ENCODE data around the gene BMPR1A. TPM values are rescaled to one million over a fixed set of nuclear protein-coding genes. Genes with fewer than 3 reads are reported as not detected.

The BMPR1A gene
- total and polyA plus RNA-seq, 7 experiments from 2014 or later: 2.1 to 11.3 (median 5.6) TPM

- ATAC-seq: peak; percentile 32
- Histone ChIP-seq H3K4me1 (ENCODE audit: control insufficient read depth in 2 of 2, insufficient read depth in 2 of 2, low read length in 2 of 2) (no peaks in the 10 kb centered on the region), H3K27me3 (ENCODE audit: control insufficient read depth in 2 of 2, insufficient read depth in 2 of 2, low read length in 2 of 2) (no peaks in the 10 kb centered on the region), H3K27ac (ENCODE audit: low read depth, low read length) (no peak overlapping the region), H3K9me3 (ENCODE audit: control insufficient read depth in 2 of 3, low read length in 3 of 3) (no peaks in the 10 kb centered on the region), H3K36me3 (ENCODE audit: control insufficient read depth in 2 of 3, insufficient read depth in 3 of 3, low read length in 3 of 3) (no peaks in the 10 kb centered on the region), H3K4me3 (ENCODE audit: low read length) (no peak overlapping the region)
- intact Hi-C loops (cut with micrococcal nuclease): no loop called here
- H3K9me3 Mint-ChIP-seq: no peaks in the 10 kb centered on the region
- POLR2A ChIA-PET: no interaction called here
- H3K4me3 Mint-ChIP-seq: no peak overlapping the region
- H3K27me3 Mint-ChIP-seq: no peaks in the 10 kb centered on the region
- H3K27ac Mint-ChIP-seq: no peak overlapping the region
- DNase-seq: no peak
- peaks cover 0 to 7% (median 0%) of the 10 kb centered on the region in 5 donors for H3K36me3 Mint-ChIP-seq
- CTCF ChIA-PET: no interaction called here
- peaks cover 0 to 7% (median 0%) of the 10 kb centered on the region in 7 donors for H3K4me1 Mint-ChIP-seq
Measured at GRCh38 chr10:86876748-86877147, 120.3 kb downstream of the BMPR1A start.

- Histone ChIP-seq H3K4me3 (ENCODE audit: low read length) (no peak overlapping the region), H3K27me3 (ENCODE audit: control insufficient read depth in 2 of 2, insufficient read depth in 2 of 2, low read length in 2 of 2) (no peaks in the 10 kb centered on the region), H3K27ac (ENCODE audit: low read depth, low read length) (no peak overlapping the region), H3K9me3 (ENCODE audit: control insufficient read depth in 2 of 3, low read length in 3 of 3) (no peaks in the 10 kb centered on the region), H3K36me3 (ENCODE audit: control insufficient read depth in 2 of 3, insufficient read depth in 3 of 3, low read length in 3 of 3) (no peaks in the 10 kb centered on the region), H3K4me1 (ENCODE audit: control insufficient read depth in 2 of 2, insufficient read depth in 2 of 2, low read length in 2 of 2) (no peaks in the 10 kb centered on the region)
- ChIA-PET POLR2A (no interaction called here), CTCF (no interaction called here)
- peaks cover 0 to 7% (median 0%) of the 10 kb centered on the region in 5 donors for H3K36me3 Mint-ChIP-seq
- no peaks in the 10 kb centered on the region for H3K9me3 Mint-ChIP-seq
- intact Hi-C loops (cut with micrococcal nuclease): no loop called here
- ATAC-seq (no peak), DNase-seq (no peak)
- no peak overlapping the region for H3K4me3 Mint-ChIP-seq
- peaks cover 0 to 7% (median 0%) of the 10 kb centered on the region in 7 donors for H3K4me1 Mint-ChIP-seq
- no peaks in the 10 kb centered on the region for H3K27me3 Mint-ChIP-seq
- no peak overlapping the region for H3K27ac Mint-ChIP-seq
Measured at GRCh38 chr10:86878983-86879713, 122.7 kb downstream of the BMPR1A start.

- Mint-ChIP-seq H3K4me1 (peaks cover 0 to 7% (median 0%) of the 10 kb centered on the region in 7 donors), H3K36me3 (peaks cover 0 to 7% (median 0%) of the 10 kb centered on the region in 5 donors), H3K27me3 (no peaks in the 10 kb centered on the region), H3K4me3 (no peak overlapping the region), H3K27ac (no peak overlapping the region), H3K9me3 (no peaks in the 10 kb centered on the region)
- Histone ChIP-seq H3K9me3 (ENCODE audit: control insufficient read depth in 2 of 3, low read length in 3 of 3) (no peaks in the 10 kb centered on the region), H3K4me3 (ENCODE audit: low read length) (no peak overlapping the region), H3K27me3 (ENCODE audit: control insufficient read depth in 2 of 2, insufficient read depth in 2 of 2, low read length in 2 of 2) (no peaks in the 10 kb centered on the region), H3K4me1 (ENCODE audit: control insufficient read depth in 2 of 2, insufficient read depth in 2 of 2, low read length in 2 of 2) (no peaks in the 10 kb centered on the region), H3K27ac (ENCODE audit: low read depth, low read length) (no peak overlapping the region), H3K36me3 (ENCODE audit: control insufficient read depth in 2 of 3, insufficient read depth in 3 of 3, low read length in 3 of 3) (no peaks in the 10 kb centered on the region)
- POLR2A ChIA-PET: interaction anchor here (0.6 kb wide), 1 partner anchor 160 kb away, joined by 3 read pairs; no protein-coding TSS in a partner anchor
- DNase-seq (no peak), ATAC-seq (no peak)
- CTCF ChIA-PET: interaction anchor here (0.6 kb wide), 1 partner anchor 118 kb away, joined by 3 read pairs; no protein-coding TSS in a partner anchor
- intact Hi-C loops (cut with micrococcal nuclease): no loop called here
Measured at GRCh38 chr10:86880971-86881370, 124.6 kb downstream of the BMPR1A start.

GRCh38 chr10:86888585-86889381 is 132.4 kb downstream of the BMPR1A start:
- ATAC-seq: peak; percentile 53

DNA sequence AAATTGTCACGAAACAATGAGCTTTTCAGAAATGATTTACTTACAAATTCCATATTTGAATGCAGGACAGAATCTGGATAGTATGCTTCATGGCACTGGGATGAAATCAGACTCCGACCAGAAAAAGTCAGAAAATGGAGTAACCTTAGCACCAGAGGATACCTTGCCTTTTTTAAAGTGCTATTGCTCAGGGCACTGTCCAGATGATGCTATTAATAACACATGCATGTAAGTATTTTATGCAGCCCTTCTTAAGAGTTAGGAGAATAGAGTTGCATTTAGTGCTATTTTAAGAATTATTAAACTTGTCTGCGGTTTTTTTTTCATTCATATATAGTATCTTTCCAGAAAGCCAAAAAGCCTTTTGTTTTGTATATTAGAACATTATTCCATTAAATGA is 133.6 kb downstream of the BMPR1A start:
- Mint-ChIP-seq H3K9me3 (no peaks in the 10 kb centered on the region), H3K27ac (no peak overlapping the region), H3K27me3 (no peaks in the 10 kb centered on the region), H3K4me1 (peaks cover 0 to 10% (median 0%) of the 10 kb centered on the region in 7 donors), H3K36me3 (peaks cover 0 to 5% (median 3%) of the 10 kb centered on the region in 5 donors), H3K4me3 (no peak overlapping the region)
- DNase-seq (no peak), ATAC-seq (no peak)
- H3K36me3 ChIP-seq (ENCODE audit: control insufficient read depth in 2 of 3, insufficient read depth in 3 of 3, low read length in 3 of 3): no peaks in the 10 kb centered on the region
- no peak overlapping the region for H3K4me3 ChIP-seq (ENCODE audit: low read length)
- H3K27ac ChIP-seq (ENCODE audit: low read depth, low read length): no peak overlapping the region
- no peaks in the 10 kb centered on the region for H3K4me1 ChIP-seq (ENCODE audit: control insufficient read depth in 2 of 2, insufficient read depth in 2 of 2, low read length in 2 of 2)
- POLR2A ChIA-PET: no interaction called here
- intact Hi-C loops (cut with micrococcal nuclease): no loop called here
- H3K27me3 ChIP-seq (ENCODE audit: control insufficient read depth in 2 of 2, insufficient read depth in 2 of 2, low read length in 2 of 2): no peaks in the 10 kb centered on the region
- CTCF ChIA-PET: no interaction called here
- no peaks in the 10 kb centered on the region for H3K9me3 ChIP-seq (ENCODE audit: control insufficient read depth in 2 of 3, low read length in 3 of 3)

More at GRCh38 chr10:86888585-86889381, 132.4 kb downstream of the BMPR1A start:
- H3K4me3 ChIP-seq (ENCODE audit: low read length): no peak overlapping the region
- peaks cover 0 to 5% (median under 1%) of the 10 kb centered on the region in 5 donors for H3K36me3 Mint-ChIP-seq
- no peak overlapping the region for H3K4me3 Mint-ChIP-seq
- ChIA-PET POLR2A (no interaction called here), CTCF (no interaction called here)
- no peaks in the 10 kb centered on the region for H3K9me3 ChIP-seq (ENCODE audit: control insufficient read depth in 2 of 3, low read length in 3 of 3)
- intact Hi-C loops (cut with micrococcal nuclease): no loop called here
- no peak overlapping the region for H3K27ac Mint-ChIP-seq
- no peak for DNase-seq
- no peaks in the 10 kb centered on the region for H3K27me3 Mint-ChIP-seq
- no peak overlapping the region for H3K27ac ChIP-seq (ENCODE audit: low read depth, low read length)
- H3K36me3 ChIP-seq (ENCODE audit: control insufficient read depth in 2 of 3, insufficient read depth in 3 of 3, low read length in 3 of 3): no peaks in the 10 kb centered on the region
- H3K4me1 ChIP-seq (ENCODE audit: control insufficient read depth in 2 of 2, insufficient read depth in 2 of 2, low read length in 2 of 2): no peaks in the 10 kb centered on the region
- peaks cover 0 to 10% (median 0%) of the 10 kb centered on the region in 7 donors for H3K4me1 Mint-ChIP-seq
- no peaks in the 10 kb centered on the region for H3K27me3 ChIP-seq (ENCODE audit: control insufficient read depth in 2 of 2, insufficient read depth in 2 of 2, low read length in 2 of 2)
- H3K9me3 Mint-ChIP-seq: no peaks in the 10 kb centered on the region

GRCh38 chr10:86898511-86898910 is 142.1 kb downstream of the BMPR1A start:
- H3K4me3 ChIP-seq (ENCODE audit: low read length): no peak overlapping the region
- no peaks in the 10 kb centered on the region for H3K4me1 ChIP-seq (ENCODE audit: control insufficient read depth in 2 of 2, insufficient read depth in 2 of 2, low read length in 2 of 2)
- H3K9me3 ChIP-seq (ENCODE audit: control insufficient read depth in 2 of 3, low read length in 3 of 3): no peaks in the 10 kb centered on the region
- ChIA-PET POLR2A (no interaction called here), CTCF (interaction anchor here (0.9 to 3.3 kb wide), 2 partner anchors 203 to 728 kb away, joined by 4 to 15 read pairs; no protein-coding TSS in a partner anchor)
- no peaks in the 10 kb centered on the region for H3K36me3 ChIP-seq (ENCODE audit: control insufficient read depth in 2 of 3, insufficient read depth in 3 of 3, low read length in 3 of 3)
- no peak for DNase-seq
- peaks cover 0 to 4% (median 0%) of the 10 kb centered on the region in 7 donors for H3K4me1 Mint-ChIP-seq
- H3K9me3 Mint-ChIP-seq: peaks cover 0 to 2% (median 0%) of the 10 kb centered on the region in 11 donors
- no peak for ATAC-seq
- H3K27me3 Mint-ChIP-seq: peaks cover 0 to 8% (median 0%) of the 10 kb centered on the region in 5 donors
- no peak overlapping the region for H3K4me3 Mint-ChIP-seq
- peaks cover 0 to 4% (median 0%) of the 10 kb centered on the region in 5 donors for H3K36me3 Mint-ChIP-seq
- no peaks in the 10 kb centered on the region for H3K27me3 ChIP-seq (ENCODE audit: control insufficient read depth in 2 of 2, insufficient read depth in 2 of 2, low read length in 2 of 2)
- no peak overlapping the region for H3K27ac ChIP-seq (ENCODE audit: low read depth, low read length)
- no peak overlapping the region for H3K27ac Mint-ChIP-seq
- intact Hi-C loops (cut with micrococcal nuclease): loop anchor here (2.0 to 5.0 kb wide), 2 partner anchors 141 to 500 kb away; partner anchors contain the start of gene BMPR1A (in 1 of the 2)
